Measurements from ENCODE around the gene CUL4B.

GRCh38 chrX:120512222-120512621, 48.5 kb downstream of the CUL4B start:
- TF ChIP-seq, protein P1, sequence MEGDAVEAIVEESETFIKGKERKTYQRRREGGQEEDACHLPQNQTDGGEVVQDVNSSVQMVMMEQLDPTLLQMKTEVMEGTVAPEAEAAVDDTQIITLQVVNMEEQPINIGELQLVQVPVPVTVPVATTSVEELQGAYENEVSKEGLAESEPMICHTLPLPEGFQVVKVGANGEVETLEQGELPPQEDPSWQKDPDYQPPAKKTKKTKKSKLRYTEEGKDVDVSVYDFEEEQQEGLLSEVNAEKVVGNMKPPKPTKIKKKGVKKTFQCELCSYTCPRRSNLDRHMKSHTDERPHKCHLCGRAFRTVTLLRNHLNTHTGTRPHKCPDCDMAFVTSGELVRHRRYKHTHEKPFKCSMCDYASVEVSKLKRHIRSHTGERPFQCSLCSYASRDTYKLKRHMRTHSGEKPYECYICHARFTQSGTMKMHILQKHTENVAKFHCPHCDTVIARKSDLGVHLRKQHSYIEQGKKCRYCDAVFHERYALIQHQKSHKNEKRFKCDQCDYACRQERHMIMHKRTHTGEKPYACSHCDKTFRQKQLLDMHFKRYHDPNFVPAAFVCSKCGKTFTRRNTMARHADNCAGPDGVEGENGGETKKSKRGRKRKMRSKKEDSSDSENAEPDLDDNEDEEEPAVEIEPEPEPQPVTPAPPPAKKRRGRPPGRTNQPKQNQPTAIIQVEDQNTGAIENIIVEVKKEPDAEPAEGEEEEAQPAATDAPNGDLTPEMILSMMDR (conservative IDR thresholded peaks at IDR 0.05 in 1 of 2, IDR thresholded peaks at IDR 0.05 in 1 of 2; ENCODE audit: low read depth in 1 of 2, low read length in 2 of 2), result no peak
- no peak for TF ChIP-seq EZH2 (IDR thresholded peaks at IDR 0.05; ENCODE audit: low read length, missing control alignments)

Measured in fibroblast of lung (primary cell).